Liver (tissue), 9 donors: ENCODE measurements around the gene CCNH. TPM values are rescaled to one million over a fixed set of nuclear protein-coding genes. Genes with fewer than 3 reads are reported as not detected.

Experiments used
- DNase-seq: peaks from one replicate; pipeline ENCODE4 v3.0.0-alpha.2; 2017; ENCODE audit warnings: low spot score
- H3K27ac ChIP-seq, 2 donors: one replicate each; pipeline ENCODE4 v1.7.0; 2013; ENCODE audit warnings: inconsistent platforms in 2 of 2, low read length in 2 of 2, control low read depth in 1 of 2, low read depth in 1 of 2, mild to moderate bottlenecking in 1 of 2
- H3K27me3 ChIP-seq, 4 donors: one replicate each; pipeline versions ENCODE4 v1.6.1 to v1.7.0; 2013; ENCODE audit warnings: low read length in 3 of 4, inconsistent platforms in 1 of 4, mild to moderate bottlenecking in 1 of 4, moderate library complexity in 1 of 4; ENCODE audit not compliant: control insufficient read depth in 4 of 4, insufficient read depth in 4 of 4
- H3K36me3 ChIP-seq, 4 donors: one replicate each; pipeline versions ENCODE4 v1.6.1 to v1.7.0; 2013; ENCODE audit warnings: low read length in 3 of 4, mild to moderate bottlenecking in 3 of 4, low read depth in 1 of 4, moderate library complexity in 1 of 4; ENCODE audit not compliant: control insufficient read depth in 4 of 4, insufficient read depth in 3 of 4
- H3K4me1 ChIP-seq, 4 donors: one replicate each; pipeline versions ENCODE4 v1.6.1 to v1.7.0; 2013; ENCODE audit warnings: low read length in 3 of 4, mild to moderate bottlenecking in 3 of 4, moderate library complexity in 1 of 4; ENCODE audit not compliant: control insufficient read depth in 4 of 4, insufficient read depth in 4 of 4
- H3K4me3 ChIP-seq, 3 donors: one replicate each; pipeline versions ENCODE4 v1.6.1 to v1.7.0; 2013; ENCODE audit warnings: low read length in 3 of 3, control low read depth in 1 of 3, low read depth in 1 of 3, mild to moderate bottlenecking in 1 of 3
- H3K9ac ChIP-seq, 2 donors: one replicate each; pipeline ENCODE4 v1.7.0; 2013; ENCODE audit warnings: low read length in 2 of 2, mild to moderate bottlenecking in 2 of 2, moderate library complexity in 2 of 2, control low read depth in 1 of 2, low read depth in 1 of 2
- H3K9me3 ChIP-seq, 4 donors: one replicate each; pipeline versions ENCODE4 v1.6.1 to v1.7.0; 2013; ENCODE audit warnings: low read length in 3 of 4; ENCODE audit not compliant: control insufficient read depth in 4 of 4
- ATF3 ChIP-seq: IDR thresholded peaks from 2 replicates; pipeline ENCODE4 v1.6.1; 2016; ENCODE audit warnings: antibody characterized with exemption
- CTCF ChIP-seq: fragments of 150-350 bp; IDR thresholded peaks from 2 replicates; pipeline ENCODE4 v1.5.1; 2017; ENCODE audit warnings: improper control_type of control experiment, low read depth, low read length; ENCODE audit not compliant: missing input control
- EGR1 ChIP-seq, 2 donors: IDR thresholded peaks; 2 replicates each; pipeline ENCODE4 v1.6.1; 2016 to 2018; ENCODE audit warnings: antibody characterized with exemption in 2 of 2, low read depth in 2 of 2
- FOXA1 ChIP-seq: IDR thresholded peaks from 2 replicates; pipeline ENCODE4 v1.6.1; 2016; ENCODE audit warnings: antibody characterized with exemption
- GABPA ChIP-seq, 2 donors: IDR thresholded peaks in 1 of 2; conservative IDR thresholded peaks in 1 of 2; 2 replicates each; pipeline ENCODE4 v1.6.1; 2016; ENCODE audit warnings: antibody characterized with exemption in 2 of 2, mild to moderate bottlenecking in 1 of 2, moderate library complexity in 1 of 2
- HNF4A ChIP-seq, 2 donors: conservative IDR thresholded peaks; 2 replicates each; pipeline ENCODE4 v1.6.1; 2016; ENCODE audit warnings: antibody characterized with exemption in 2 of 2, mild to moderate bottlenecking in 2 of 2
- HNF4G ChIP-seq: IDR thresholded peaks from 2 replicates; pipeline ENCODE4 v1.6.1; 2016; ENCODE audit warnings: antibody characterized with exemption
- JUND ChIP-seq, 2 donors: IDR thresholded peaks; 2 replicates each; pipeline ENCODE4 v1.6.1; 2016; ENCODE audit warnings: antibody characterized with exemption in 2 of 2
- MAX ChIP-seq: IDR thresholded peaks from 2 replicates; pipeline ENCODE4 v1.6.1; 2016; ENCODE audit warnings: antibody characterized with exemption
- NR2F2 ChIP-seq: IDR thresholded peaks from 2 replicates; pipeline ENCODE4 v1.6.1; 2016; ENCODE audit warnings: antibody characterized with exemption
- RAD21 ChIP-seq, 2 donors: IDR thresholded peaks; 2 replicates each; pipeline ENCODE4 v1.6.1; 2016; ENCODE audit warnings: antibody characterized with exemption in 2 of 2, mild to moderate bottlenecking in 2 of 2
- REST ChIP-seq: IDR thresholded peaks from 2 replicates; pipeline ENCODE4 v1.6.1; 2016; ENCODE audit warnings: antibody characterized with exemption, mild to moderate bottlenecking
- RXRA ChIP-seq, 2 donors: IDR thresholded peaks; 2 replicates each; pipeline ENCODE4 v1.6.1; 2017 to 2018; ENCODE audit warnings: antibody characterized with exemption in 2 of 2, mild to moderate bottlenecking in 1 of 2
- SP1 ChIP-seq: IDR thresholded peaks from 2 replicates; pipeline ENCODE4 v1.6.1; 2018; ENCODE audit warnings: antibody characterized with exemption, mild to moderate bottlenecking
- TAF1 ChIP-seq: conservative IDR thresholded peaks from 2 replicates; pipeline ENCODE4 v1.6.1; 2016; ENCODE audit warnings: antibody characterized with exemption, mild to moderate bottlenecking
- YY1 ChIP-seq: IDR thresholded peaks from 2 replicates; pipeline ENCODE4 v1.6.1; 2016; ENCODE audit warnings: antibody characterized with exemption, mild to moderate bottlenecking
- WGBS: extraction: QIAGEN DNeasy Blood & Tissue Kit; methylation state at CpG from one replicate; pipeline ENCODE4 v1.1.7; 2013; 5-methylcytosine and 5-hydroxymethylcytosine counted together
- polyA plus RNA-seq, 2 donors: library from polyadenylated mRNA; stranded (reverse) in 1 of 2; unstranded in 1 of 2; fragments of 200-250 nt in 1 of 2; fragments of >200 nt in 1 of 2; fragmentation: Nextera tagmentation in 1 of 2; extraction: Ambion mirVana in 1 of 2; gene quantifications; one replicate each; pipeline versions ENCODE4 v1.2.1 to v1.2.3, GENCODE V29; 2013 to 2015
- total RNA-seq, 2 donors: library from RNA; depleted of rRNA; stranded (reverse); fragments of >200 nt; gene quantifications; one replicate each; pipeline ENCODE4 v1.2.3, GENCODE V29; 2014
- donor health status: healthy.
- donor health status: healthy.
- donor health status: healthy.
- donor health status: healthy.
- donor health status: healthy.

The CCNH gene
- total and polyA plus RNA-seq, 4 donors, result 21.9 to 56.6 (median 33.3) TPM

GRCh38 chr5:87452837-87453236, 40.1 kb upstream of the CCNH start:
- Histone ChIP-seq H3K36me3 (no peaks in the 10 kb centered on the region), H3K27me3 (no peaks in the 10 kb centered on the region), H3K4me1 (no peaks in the 10 kb centered on the region), H3K4me3 (no peak overlapping the region), H3K27ac (no peak overlapping the region), H3K9me3 (no peaks in the 10 kb centered on the region), H3K9ac (no peak overlapping the region)
- no peak for DNase-seq
- TF ChIP-seq ATF3, result no peak
- TF ChIP-seq MAX, result no peak
- TF ChIP-seq JUND (IDR thresholded peaks at IDR 0.05), result no peak
- no peak for TF ChIP-seq YY1
- no peak for TF ChIP-seq FOXA1

GRCh38 chr5:87442419-87442818, 29.7 kb upstream of the CCNH start:
- H3K9me3 ChIP-seq, result peaks cover 0 to 2% (median 0%) of the 10 kb centered on the region in 4 donors
- TF ChIP-seq SP1 (no peak), NR2F2 (no peak), RAD21 (IDR thresholded peaks at IDR 0.05) (no peak), HNF4G (no peak), FOXA1 (no peak), GABPA (IDR thresholded peaks at IDR 0.05 in 1 of 2, conservative IDR thresholded peaks at IDR 0.05 in 1 of 2) (no peak), ATF3 (no peak), MAX (no peak), REST (no peak), YY1 (no peak), JUND (IDR thresholded peaks at IDR 0.05) (no peak), HNF4A (conservative IDR thresholded peaks at IDR 0.05) (no peak), TAF1 (no peak), RXRA (IDR thresholded peaks at IDR 0.05) (no peak)
- no peak overlapping the region for H3K27ac ChIP-seq
- no peaks in the 10 kb centered on the region for H3K36me3 ChIP-seq
- no peak overlapping the region for H3K4me3 ChIP-seq
- 79% methylated on average over 1 of the region's 1 CpG for WGBS
- H3K4me1 ChIP-seq, result no peaks in the 10 kb centered on the region
- DNase-seq, result no peak
- H3K9ac ChIP-seq, result no peak overlapping the region
- H3K27me3 ChIP-seq, result peaks cover 0 to 6% (median 0%) of the 10 kb centered on the region in 4 donors

- TF ChIP-seq NR2F2 (no peak), CTCF (no peak), TAF1 (no peak), YY1 (no peak), HNF4G (no peak), JUND (IDR thresholded peaks at IDR 0.05) (no peak), EGR1 (IDR thresholded peaks at IDR 0.05; ENCODE audit: low read depth in 2 of 2) (no peak), HNF4A (conservative IDR thresholded peaks at IDR 0.05) (no peak), RAD21 (IDR thresholded peaks at IDR 0.05) (no peak)
- no peaks in the 10 kb centered on the region for H3K36me3 ChIP-seq
- H3K27me3 ChIP-seq, result no peaks in the 10 kb centered on the region
- no peak overlapping the region for H3K4me3 ChIP-seq
- no peak for DNase-seq
- H3K9ac ChIP-seq, result no peak overlapping the region
- H3K27ac ChIP-seq, result no peak overlapping the region
- no peaks in the 10 kb centered on the region for H3K4me1 ChIP-seq
- peaks cover 0 to 2% (median 0%) of the 10 kb centered on the region in 4 donors for H3K9me3 ChIP-seq
- 72% methylated on average over 2 of the region's 2 CpGs for WGBS
Measured at GRCh38 chr5:87438231-87438630, 25.5 kb upstream of the CCNH start.
